ENCODE data around the gene CD300A. TPM values are rescaled to one million over a fixed set of nuclear protein-coding genes. Genes with fewer than 3 reads are reported as not detected.

CD300A gene
- polyA plus RNA-seq, 3 donors = 1.5 TPM

GRCh38 chr17:74453665-74454196 lies 12.7 kb upstream of the CD300A start:
- no peak for DNase-seq

- DNase-seq = peak; percentile 92
Observed at GRCh38 chr17:74454197-74455024, 12.0 kb upstream of the CD300A start.

- no peak for DNase-seq
Observed at GRCh38 chr17:74455025-74455545, 11.3 kb upstream of the CD300A start.

GRCh38 chr17:74455821-74456220 lies 10.6 kb upstream of the CD300A start:
- no peak for DNase-seq

GRCh38 chr17:74457146-74457819 lies 9.2 kb upstream of the CD300A start:
- DNase-seq = peak; percentile 65

- no peak for DNase-seq
Observed at GRCh38 chr17:74457820-74458166, 8.6 kb upstream of the CD300A start.

GRCh38 chr17:74458835-74459234 lies 7.6 kb upstream of the CD300A start:
- no peak for DNase-seq

- no peak for DNase-seq
Observed at GRCh38 chr17:74459622-74460021, 6.8 kb upstream of the CD300A start.

GRCh38 chr17:74460241-74460640 lies 6.2 kb upstream of the CD300A start:
- no peak for DNase-seq

GRCh38 chr17:74460996-74461395 lies 5.4 kb upstream of the CD300A start:
- DNase-seq = no peak

GRCh38 chr17:74461611-74462010 lies 4.8 kb upstream of the CD300A start:
- DNase-seq = no peak

- no peak for DNase-seq
Observed at GRCh38 chr17:74464730-74465377, 1.6 kb upstream of the CD300A start.

GRCh38 chr17:74465378-74466110 lies 890 bp upstream of the CD300A start:
- no peak for DNase-seq

- DNase-seq = no peak
Observed at GRCh38 chr17:74466828-74467184, 372 bp downstream of the CD300A start.

GRCh38 chr17:74467221-74467951 lies 952 bp downstream of the CD300A start:
- no peak for DNase-seq

- DNase-seq = no peak
Observed at GRCh38 chr17:74471341-74471740, 4.9 kb downstream of the CD300A start.

GRCh38 chr17:74472890-74473289 lies 6.5 kb downstream of the CD300A start:
- DNase-seq = no peak

- no peak for DNase-seq
Observed at GRCh38 chr17:74473294-74473693, 6.9 kb downstream of the CD300A start.

- no peak for DNase-seq
Observed at GRCh38 chr17:74474043-74474792, 7.8 kb downstream of the CD300A start.

- DNase-seq = no peak
Observed at GRCh38 chr17:74475189-74475588, 8.8 kb downstream of the CD300A start.
